Lower leg skin (tissue), 3 donors: ENCODE data around the gene FGF7.

ENCODE experiments used
- CTCF ChIP-seq, 3 donors: fragments of 450-650 bp; IDR thresholded peaks; one replicate each; pipeline ENCODE4 v1.5.1; 2016; ENCODE audit warnings: antibody characterized with exemption in 3 of 3, mild to moderate bottlenecking in 3 of 3, moderate library complexity in 2 of 3
- POLR2A ChIP-seq, 2 donors: fragments of 450-650 bp; IDR thresholded peaks; one replicate each; pipeline ENCODE4 v1.6.1; 2016 to 2017; ENCODE audit warnings: antibody characterized with exemption in 2 of 2, mild to moderate bottlenecking in 1 of 2, moderate library complexity in 1 of 2

- TF ChIP-seq POLR2A (IDR thresholded peaks at IDR 0.05), result no peak
- no peak for TF ChIP-seq CTCF (IDR thresholded peaks at IDR 0.05)
Observed at GRCh38 chr15:49530092-49530491, 107.0 kb downstream of the FGF7 start.
